ENCODE data around the gene ZMYND11. TPM values are rescaled to one million over a fixed set of nuclear protein-coding genes. Genes with fewer than 3 reads are reported as not detected.
"Not testable (repeated sequence)": the region's sequence is repeated elsewhere in the genome, so short reads cannot be mapped to it uniquely, and the experiment has no call there.

ZMYND11 gene
- total and polyA plus RNA-seq, 5 donors from 2014 or later, result 24.8 to 44.2 (median 31.8) TPM

DNA sequence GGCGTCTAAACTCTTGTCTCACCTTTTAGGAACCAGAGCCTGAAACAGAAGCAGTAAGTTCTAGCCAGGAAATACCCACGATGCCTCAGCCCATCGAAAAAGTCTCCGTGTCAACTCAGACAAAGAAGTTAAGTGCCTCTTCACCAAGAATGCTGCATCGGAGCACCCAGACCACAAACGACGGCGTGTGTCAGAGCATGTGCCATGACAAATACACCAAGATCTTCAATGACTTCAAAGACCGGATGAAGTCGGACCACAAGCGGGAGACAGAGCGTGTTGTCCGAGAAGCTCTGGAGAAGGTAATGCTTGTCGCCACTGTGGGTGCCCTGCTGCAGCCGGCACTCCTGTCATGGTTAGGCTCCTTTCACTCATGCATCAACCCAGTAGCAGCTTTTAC is 113.1 kb downstream of the ZMYND11 start:
- Mint-ChIP-seq H3K4me1 (peaks cover 0 to 5% (median 0%) of the 10 kb centered on the region in 4 donors), H3K9me3 (no peaks in the 10 kb centered on the region), H3K36me3 (peaks cover 71% of the 10 kb centered on the region), H3K27me3 (no peaks in the 10 kb centered on the region), H3K4me3 (no peak overlapping the region), H3K27ac (peak overlapping the region in 1 of 3 donors; percentile 65)
- DNase-seq (no peak), ATAC-seq (ENCODE audit: low read depth in 2 of 2) (no peak)
- H3K27me3 ChIP-seq (ENCODE audit: control insufficient read depth, insufficient read depth, low read length), result no peaks in the 10 kb centered on the region
- H3K27ac ChIP-seq (ENCODE audit: insufficient read depth, low read length, poor library complexity, severe bottlenecking), result no peak overlapping the region
- H3K9me3 ChIP-seq (ENCODE audit: control insufficient read depth in 2 of 2, low read length in 2 of 2), result no peaks in the 10 kb centered on the region
- no peaks in the 10 kb centered on the region for H3K4me1 ChIP-seq (ENCODE audit: control insufficient read depth, insufficient read depth, low read length, poor library complexity, severe bottlenecking)
- peaks cover 75% of the 10 kb centered on the region for H3K36me3 ChIP-seq (ENCODE audit: control insufficient read depth, insufficient read depth, low read length)
- no peak overlapping the region for H3K4me3 ChIP-seq (ENCODE audit: low read depth, low read length)

GRCh38 chr10:251982-252582 is 116.8 kb downstream of the ZMYND11 start:
- Histone ChIP-seq H3K4me1 (ENCODE audit: control insufficient read depth, insufficient read depth, low read length, poor library complexity, severe bottlenecking) (no peaks in the 10 kb centered on the region), H3K27ac (ENCODE audit: insufficient read depth, low read length, poor library complexity, severe bottlenecking) (no peak overlapping the region), H3K36me3 (ENCODE audit: control insufficient read depth, insufficient read depth, low read length) (peaks cover 56% of the 10 kb centered on the region), H3K9me3 (ENCODE audit: control insufficient read depth in 2 of 2, low read length in 2 of 2) (no peaks in the 10 kb centered on the region), H3K27me3 (ENCODE audit: control insufficient read depth, insufficient read depth, low read length) (no peaks in the 10 kb centered on the region), H3K4me3 (ENCODE audit: low read depth, low read length) (no peak overlapping the region)
- Mint-ChIP-seq H3K4me1 (peaks cover 0 to 5% (median 0%) of the 10 kb centered on the region in 4 donors), H3K4me3 (no peak overlapping the region), H3K27ac (peak overlapping the region in 2 of 3 donors; percentile 11 to 69), H3K27me3 (no peaks in the 10 kb centered on the region), H3K36me3 (peaks cover 65% of the 10 kb centered on the region), H3K9me3 (no peaks in the 10 kb centered on the region)
- DNase-seq (no peak), ATAC-seq (ENCODE audit: low read depth in 2 of 2) (no peak)

DNA sequence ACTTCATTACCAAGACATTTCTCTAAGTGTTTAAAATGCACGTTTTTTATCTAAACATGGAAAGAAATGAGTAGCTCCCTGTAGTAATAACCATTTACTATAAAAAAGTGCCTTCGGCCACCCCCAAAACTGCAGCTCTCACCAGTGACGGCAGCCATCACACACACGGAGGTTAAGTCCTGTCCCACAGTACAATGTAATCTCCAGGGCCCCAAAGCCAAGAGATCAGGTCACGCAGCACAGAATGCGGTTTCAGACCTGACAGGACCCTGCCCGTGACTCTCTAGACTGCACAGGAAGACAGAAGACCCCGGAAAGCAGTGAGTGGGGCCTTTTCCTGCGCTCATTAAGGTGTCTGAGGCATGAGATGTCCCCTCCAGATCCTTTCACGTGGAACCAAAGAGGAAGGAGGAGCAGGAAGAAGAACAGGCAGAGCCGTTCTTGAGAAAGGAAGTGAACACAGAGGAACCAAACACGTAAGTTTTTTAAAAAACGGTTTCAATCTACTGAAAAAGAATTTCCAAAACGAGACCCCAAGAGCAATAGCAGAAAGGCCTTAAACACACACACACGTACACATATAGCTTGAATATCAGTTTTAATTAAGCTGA is 125.7 kb downstream of the ZMYND11 start:
- H3K36me3 Mint-ChIP-seq, result peaks cover 3% of the 10 kb centered on the region
- peaks cover 0 to 5% (median 0%) of the 10 kb centered on the region in 7 donors for H3K9me3 Mint-ChIP-seq
- H3K27ac Mint-ChIP-seq, result no peak overlapping the region
- Histone ChIP-seq H3K36me3 (ENCODE audit: control insufficient read depth, insufficient read depth, low read length) (no peaks in the 10 kb centered on the region), H3K4me1 (ENCODE audit: control insufficient read depth, insufficient read depth, low read length, poor library complexity, severe bottlenecking) (no peaks in the 10 kb centered on the region), H3K27me3 (ENCODE audit: control insufficient read depth, insufficient read depth, low read length) (no peaks in the 10 kb centered on the region), H3K9me3 (ENCODE audit: control insufficient read depth in 2 of 2, low read length in 2 of 2) (no peaks in the 10 kb centered on the region), H3K27ac (ENCODE audit: insufficient read depth, low read length, poor library complexity, severe bottlenecking) (no peak overlapping the region), H3K4me3 (ENCODE audit: low read depth, low read length) (no peak overlapping the region)
- H3K4me1 Mint-ChIP-seq, result peaks cover 0 to 10% (median 2%) of the 10 kb centered on the region in 4 donors
- no peak for DNase-seq
- H3K4me3 Mint-ChIP-seq, result no peak overlapping the region
- no peaks in the 10 kb centered on the region for H3K27me3 Mint-ChIP-seq
- no peak for ATAC-seq (ENCODE audit: low read depth in 2 of 2)

DNA sequence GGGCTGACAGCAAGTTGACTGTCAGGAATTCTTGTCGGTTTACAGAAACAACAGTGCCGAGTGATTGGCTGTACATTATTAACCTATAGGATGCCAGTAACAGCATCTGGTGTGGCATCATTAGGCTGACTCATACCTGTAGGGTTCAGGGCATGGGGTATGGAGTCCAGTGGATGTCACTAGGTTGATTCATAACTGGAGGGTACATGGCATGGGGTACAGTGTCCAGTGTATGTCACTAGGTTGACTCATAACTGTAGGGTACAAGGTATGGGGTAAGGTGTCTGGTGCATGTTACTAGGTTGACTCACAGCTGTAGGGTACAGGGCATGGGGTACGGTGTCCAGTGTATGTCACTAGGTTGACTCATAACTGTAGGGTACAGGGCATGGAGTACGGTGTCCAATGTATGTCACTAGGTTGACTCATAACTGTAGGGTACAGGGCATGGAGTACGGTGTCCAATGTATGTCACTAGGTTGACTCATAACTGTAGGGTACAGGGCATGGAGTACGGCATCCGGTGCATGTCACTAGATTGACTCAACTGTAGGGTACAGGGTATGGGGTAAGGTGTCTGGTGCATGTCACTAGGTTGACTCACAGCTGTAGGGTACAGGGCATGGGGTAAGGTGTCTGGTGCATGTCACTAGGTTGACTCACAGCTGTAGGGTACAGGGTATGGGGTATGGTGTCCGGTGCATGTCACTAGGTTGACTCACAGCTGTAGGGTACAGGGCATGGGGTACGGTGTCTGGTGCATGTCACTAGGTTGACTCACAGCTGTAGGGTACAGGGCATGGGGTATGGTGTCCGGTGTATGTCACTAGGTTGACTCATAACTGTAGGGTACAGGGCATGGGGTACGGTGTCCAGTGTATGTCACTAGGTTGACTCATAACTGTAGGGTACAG is 129.2 kb downstream of the ZMYND11 start:
- ATAC-seq (ENCODE audit: low read depth in 2 of 2); H3K4me3 Mint-ChIP-seq; H3K27me3 Mint-ChIP-seq; H3K9me3 Mint-ChIP-seq; H3K27ac ChIP-seq (ENCODE audit: insufficient read depth, low read length, poor library complexity, severe bottlenecking); H3K27ac Mint-ChIP-seq; H3K36me3 ChIP-seq (ENCODE audit: control insufficient read depth, insufficient read depth, low read length); DNase-seq; H3K36me3 Mint-ChIP-seq; H3K27me3 ChIP-seq (ENCODE audit: control insufficient read depth, insufficient read depth, low read length); H3K4me3 ChIP-seq (ENCODE audit: low read depth, low read length); H3K9me3 ChIP-seq (ENCODE audit: control insufficient read depth in 2 of 2, low read length in 2 of 2); H3K4me1 ChIP-seq (ENCODE audit: control insufficient read depth, insufficient read depth, low read length, poor library complexity, severe bottlenecking): not testable (repeated sequence)
- H3K4me1 Mint-ChIP-seq, result peaks cover 0 to 10% (median 2%) of the 10 kb centered on the region in 4 donors

- H3K4me3 Mint-ChIP-seq; H3K36me3 ChIP-seq (ENCODE audit: control insufficient read depth, insufficient read depth, low read length); H3K27me3 ChIP-seq (ENCODE audit: control insufficient read depth, insufficient read depth, low read length); H3K36me3 Mint-ChIP-seq; H3K9me3 ChIP-seq (ENCODE audit: control insufficient read depth in 2 of 2, low read length in 2 of 2); H3K27ac ChIP-seq (ENCODE audit: insufficient read depth, low read length, poor library complexity, severe bottlenecking); ATAC-seq (ENCODE audit: low read depth in 2 of 2); H3K27me3 Mint-ChIP-seq; H3K27ac Mint-ChIP-seq; H3K9me3 Mint-ChIP-seq; H3K4me1 ChIP-seq (ENCODE audit: control insufficient read depth, insufficient read depth, low read length, poor library complexity, severe bottlenecking); H3K4me3 ChIP-seq (ENCODE audit: low read depth, low read length): not testable (repeated sequence)
- H3K4me1 Mint-ChIP-seq, result peaks cover 0 to 10% (median 2%) of the 10 kb centered on the region in 4 donors
- DNase-seq, result peak in 1 of 3 donors; percentile 7
These were observed 129.8 kb downstream of the ZMYND11 start for GRCh38 chr10:265074-265440.

GRCh38 chr10:265816-266588 is 130.7 kb downstream of the ZMYND11 start:
- peaks cover 0 to 10% (median 2%) of the 10 kb centered on the region in 4 donors for H3K4me1 Mint-ChIP-seq
- not testable (repeated sequence) for H3K27me3 ChIP-seq (ENCODE audit: control insufficient read depth, insufficient read depth, low read length); ATAC-seq (ENCODE audit: low read depth in 2 of 2); H3K27ac ChIP-seq (ENCODE audit: insufficient read depth, low read length, poor library complexity, severe bottlenecking); H3K9me3 Mint-ChIP-seq; H3K36me3 Mint-ChIP-seq; H3K9me3 ChIP-seq (ENCODE audit: control insufficient read depth in 2 of 2, low read length in 2 of 2); H3K36me3 ChIP-seq (ENCODE audit: control insufficient read depth, insufficient read depth, low read length); H3K4me3 Mint-ChIP-seq; DNase-seq; H3K27ac Mint-ChIP-seq; H3K4me3 ChIP-seq (ENCODE audit: low read depth, low read length); H3K4me1 ChIP-seq (ENCODE audit: control insufficient read depth, insufficient read depth, low read length, poor library complexity, severe bottlenecking); H3K27me3 Mint-ChIP-seq

DNA sequence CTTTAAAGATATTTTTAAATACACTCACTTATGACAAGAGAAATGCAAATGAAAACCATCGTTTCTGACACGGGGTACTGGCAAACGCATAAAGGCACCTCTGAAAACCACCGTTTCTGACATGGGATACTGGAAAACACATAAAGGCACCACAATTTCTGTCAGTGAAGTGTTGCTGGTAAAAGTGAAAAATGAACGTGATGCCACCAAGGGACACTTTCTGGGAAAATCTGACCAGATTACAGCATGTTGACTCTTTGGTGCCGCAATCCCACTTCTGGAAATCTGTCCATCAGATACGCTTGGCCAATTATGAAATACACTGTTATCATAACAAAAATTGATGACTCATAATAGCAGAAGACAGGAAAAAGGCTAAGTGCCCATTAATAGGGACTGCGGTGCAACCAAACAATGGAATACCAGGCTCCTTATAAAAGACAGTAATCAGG is 131.7 kb downstream of the ZMYND11 start:
- H3K4me1 Mint-ChIP-seq, result peaks cover 0 to 10% (median 2%) of the 10 kb centered on the region in 4 donors
- no peaks in the 10 kb centered on the region for H3K9me3 ChIP-seq (ENCODE audit: control insufficient read depth in 2 of 2, low read length in 2 of 2)
- peaks cover 5% of the 10 kb centered on the region for H3K27me3 Mint-ChIP-seq
- no peak for DNase-seq
- H3K4me3 Mint-ChIP-seq, result no peak overlapping the region
- H3K36me3 ChIP-seq (ENCODE audit: control insufficient read depth, insufficient read depth, low read length), result no peaks in the 10 kb centered on the region
- H3K4me3 ChIP-seq (ENCODE audit: low read depth, low read length), result no peak overlapping the region
- no peak overlapping the region for H3K27ac Mint-ChIP-seq
- no peaks in the 10 kb centered on the region for H3K4me1 ChIP-seq (ENCODE audit: control insufficient read depth, insufficient read depth, low read length, poor library complexity, severe bottlenecking)
- H3K27ac ChIP-seq (ENCODE audit: insufficient read depth, low read length, poor library complexity, severe bottlenecking), result no peak overlapping the region
- H3K36me3 Mint-ChIP-seq, result no peaks in the 10 kb centered on the region
- no peak for ATAC-seq (ENCODE audit: low read depth in 2 of 2)
- H3K27me3 ChIP-seq (ENCODE audit: control insufficient read depth, insufficient read depth, low read length), result no peaks in the 10 kb centered on the region
- H3K9me3 Mint-ChIP-seq, result peaks cover 0 to 7% (median 0%) of the 10 kb centered on the region in 7 donors
